ENCODE results near the gene CAV2. TPM values are rescaled to one million over a fixed set of nuclear protein-coding genes. Genes with fewer than 3 reads are reported as not detected.

CAV2 gene
- total and polyA plus RNA-seq, 2 of the 8 experiments (the other 6 are each of a cell fraction or from before 2014, with no cell fraction given), result 2.8 to 4.7 TPM

- Histone ChIP-seq H3K4me3 (ENCODE audit: extremely low read depth in 1 of 4, insufficient read depth in 2 of 4, low read depth in 3 of 4, low read length in 4 of 4) (no peak overlapping the region), H3K23me2 (ENCODE audit: low read depth, low read length) (peaks cover 19% of the 10 kb centered on the region), H4K20me1 (replicated peaks in 1 of 2; ENCODE audit: control insufficient read depth in 1 of 2, insufficient read depth in 2 of 2, low read length in 2 of 2) (no peaks in the 10 kb centered on the region), H3K18ac (ENCODE audit: extremely low read depth, low read length) (no peak overlapping the region), H3K27me3 (replicated peaks in 1 of 4; ENCODE audit: control insufficient read depth in 3 of 4, extremely low read depth in 1 of 4, insufficient read depth in 3 of 4, low read length in 3 of 4) (peaks cover 0 to 20% (median 11%) of the 10 kb centered on the region in 4 experiments; a peak in 6 of 7 replicates), H3K4me2 (ENCODE audit: insufficient read depth in 1 of 2, low read depth in 2 of 2, low read length in 2 of 2) (peak overlapping the region in 1 of 2 experiments; percentile 94; a peak in 1 of 4 replicates), H3K79me1 (ENCODE audit: low read depth, low read length) (no peaks in the 10 kb centered on the region; the same call in 1 of the 2 replicates), H3K36me3 (ENCODE audit: control insufficient read depth in 2 of 4, insufficient read depth in 4 of 4, low read length in 3 of 4) (no peaks in the 10 kb centered on the region), H3K23ac (ENCODE audit: insufficient read length) (no peak overlapping the region), H3K14ac (ENCODE audit: insufficient read length) (no peak overlapping the region), H3K27ac (ENCODE audit: low read depth, low read length) (no peak overlapping the region), H2BK12ac (ENCODE audit: low read depth, low read length) (no peak overlapping the region), H3K4ac (replicated peaks; ENCODE audit: insufficient read length, low read depth, low read length) (no peak overlapping the region), H3K4me1 (replicated peaks in 1 of 4; ENCODE audit: control insufficient read depth in 3 of 4, insufficient read depth in 4 of 4, low read length in 3 of 4) (peaks cover 2 to 7% (median 6%) of the 10 kb centered on the region in 4 experiments; a peak in 4 of 7 replicates), H2BK20ac (ENCODE audit: low read length) (no peak overlapping the region), H3K79me2 (ENCODE audit: control insufficient read depth in 1 of 2, insufficient read depth in 2 of 2, low read length in 2 of 2) (no peaks in the 10 kb centered on the region), H3K56ac (replicated peaks; ENCODE audit: insufficient read length, low read depth, low read length) (no peak overlapping the region), H4K8ac (ENCODE audit: extremely low read depth, insufficient read depth, low read length) (no peak overlapping the region), H4K5ac (ENCODE audit: insufficient read length, low read depth, low read length) (no peak overlapping the region), H2AK5ac (ENCODE audit: low read depth, low read length) (no peak overlapping the region), H2BK5ac (ENCODE audit: low read depth, low read length) (no peak overlapping the region), H2AFZ (ENCODE audit: low read length) (no peak overlapping the region), H3K9me3 (ENCODE audit: insufficient read depth in 2 of 2, low read depth in 1 of 2, low read length in 1 of 2) (no peaks in the 10 kb centered on the region), H2BK120ac (replicated peaks; ENCODE audit: low read depth, low read length) (no peak overlapping the region), H4K91ac (replicated peaks; ENCODE audit: insufficient read length, low read length) (no peak overlapping the region), H3K9ac (replicated peaks in 1 of 4; ENCODE audit: extremely low read depth in 1 of 4, low read depth in 3 of 4, low read length in 3 of 4) (no peak overlapping the region), H2BK15ac (ENCODE audit: low read length) (no peak overlapping the region)
- no peak for DNase-seq (ENCODE audit: low read depth in 1 of 2, low spot score in 2 of 2)
- 77% methylated on average over 3 of the region's 3 CpGs; no CpG with 5 or more reads in 1 of the 2 experiments for WGBS, 2 experiments (ENCODE audit: extremely low coverage in 1 of 2, insufficient coverage in 1 of 2, insufficient read length in 1 of 2, insufficient replicate concordance in 2 of 2, low coverage in 1 of 2, low lambda C conversion rate in 2 of 2, missing lambda C conversion rate in 1 of 2)
- CTCF ChIA-PET (ENCODE audit: partially characterized antibody), result interaction anchor here (0.6 to 6.0 kb wide), 10 partner anchors 12 to 348 kb away, joined by 3 to 54 read pairs (median 5); no protein-coding TSS in a partner anchor
- POLR2A ChIA-PET (ENCODE audit: partially characterized antibody), result interaction anchor here (1.4 to 1.5 kb wide), 2 partner anchors 87 to 317 kb away, joined by 3 read pairs; partner anchors contain the start of gene TES
- no peak for FAIRE-seq
- TF ChIP-seq JUN (IDR thresholded peaks at IDR 0.05; ENCODE audit: low read depth, low read length) (no peak), ATF3 (IDR thresholded peaks at IDR 0.05; ENCODE audit: insufficient read depth, low read depth, low read length) (no peak), CEBPB (IDR thresholded peaks at IDR 0.05; ENCODE audit: low read depth, low read length) (no peak), MAFK (IDR thresholded peaks at IDR 0.05; ENCODE audit: low read depth, low read length) (no peak), NRF1 (IDR thresholded peaks at IDR 0.05; ENCODE audit: low read depth, low read length) (no peak), SIX5 (IDR thresholded peaks at IDR 0.05; ENCODE audit: low read depth, low read length) (no peak), KDM4A (IDR thresholded peaks at IDR 0.05; ENCODE audit: low read depth, low read length, severe bottlenecking) (no peak), KDM1A (IDR thresholded peaks at IDR 0.05; ENCODE audit: borderline replicate concordance, low read length) (no peak), SP4 (IDR thresholded peaks at IDR 0.05; ENCODE audit: low read length) (no peak), SIN3A (conservative IDR thresholded peaks at IDR 0.05 in 1 of 2, IDR thresholded peaks at IDR 0.05 in 1 of 2; ENCODE audit: low read depth in 1 of 2, low read length in 2 of 2) (no peak), RXRA (IDR thresholded peaks at IDR 0.05; ENCODE audit: insufficient read depth, low read depth, low read length) (no peak), EGR1 (IDR thresholded peaks at IDR 0.05; ENCODE audit: borderline replicate concordance, low read depth, low read length) (no peak), KDM5A (IDR thresholded peaks at IDR 0.05; ENCODE audit: low read length) (no peak), SAP30 (IDR thresholded peaks at IDR 0.05; ENCODE audit: insufficient read depth, insufficient replicate concordance, low read length) (no peak)
Observed at GRCh38 chr7:116527521-116527920, 28.0 kb downstream of the CAV2 start.
